Kidney tubule cell (primary cell): ENCODE data around the gene DPYSL3.
"Not testable (repeated sequence)": the region's sequence is repeated elsewhere in the genome, so short reads cannot be mapped to it uniquely, and the experiment has no call there.

Experiments
- DNase-seq: peaks from one replicate; pipeline ENCODE4 v3.0.0-alpha.2; 2018; ENCODE audit warnings: low spot score

Gene DPYSL3

DNA sequence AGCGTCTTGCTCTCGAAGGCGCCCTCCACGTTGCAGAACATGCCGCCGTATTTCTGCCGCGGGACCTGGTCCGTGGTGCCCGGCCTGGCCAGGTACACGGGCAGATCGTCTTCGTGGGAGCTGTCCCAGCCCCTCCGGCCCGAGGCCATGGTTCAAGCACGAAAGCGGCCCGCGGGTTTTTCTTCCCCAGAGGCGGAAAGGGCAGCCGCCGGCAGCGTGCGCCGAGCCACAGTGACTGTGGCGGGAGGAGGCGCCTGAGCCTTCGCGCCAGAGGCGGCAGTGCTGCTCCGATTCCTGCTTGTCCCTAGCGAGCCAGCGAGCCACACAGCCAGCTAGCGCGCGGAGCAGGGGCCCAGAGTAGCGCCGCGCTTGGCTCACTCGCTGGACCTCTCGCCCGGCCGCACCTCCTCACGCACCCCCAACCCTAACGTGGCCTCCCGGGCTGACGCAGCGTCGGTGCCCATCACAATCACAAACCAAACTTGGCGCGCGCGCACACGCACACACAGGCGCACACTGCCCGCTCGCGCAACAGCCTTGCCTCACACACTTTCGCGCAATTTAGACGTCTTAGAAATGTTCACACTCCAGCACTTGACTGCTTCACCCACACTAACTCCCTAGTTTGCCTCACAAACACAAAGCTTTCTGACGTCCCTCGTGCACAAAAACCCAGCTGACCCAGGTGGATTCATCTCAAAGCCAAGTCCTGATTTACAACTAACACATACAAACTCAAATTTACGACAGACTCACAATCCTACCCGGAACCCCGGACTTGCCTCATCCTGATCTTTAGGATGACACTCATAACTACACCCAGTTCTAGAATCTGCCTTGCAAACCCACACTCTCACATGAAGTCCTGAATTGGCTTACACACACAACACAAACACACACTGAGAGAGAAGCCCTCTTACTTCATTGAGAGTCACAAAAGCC lies at the start of gene DPYSL3:
DPYSL3 (minus strand) TSS at position 359 of the 942 bp plus-strand sequence; CDS start at position 149, 210 bp downstream.
- peak; percentile 74 for DNase-seq

DNA sequence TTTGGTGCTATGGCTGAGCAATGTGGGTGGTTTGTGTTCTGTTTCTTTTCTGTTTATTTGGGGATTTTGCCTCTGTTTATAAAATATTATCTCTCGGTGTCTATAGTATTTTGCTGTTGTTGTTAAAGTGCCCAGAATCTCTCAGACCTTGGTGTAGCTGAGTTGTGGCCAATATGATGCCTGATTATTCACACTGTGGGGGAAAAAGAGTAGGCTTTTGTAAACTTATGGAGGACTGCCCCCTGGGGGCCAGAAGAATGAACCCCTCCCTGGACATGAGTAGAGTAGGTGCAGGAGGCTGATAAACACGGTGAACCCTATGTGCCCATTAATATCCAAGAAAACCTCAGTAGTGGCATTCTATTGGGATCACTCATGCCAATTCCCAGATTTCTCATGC lies 49.0 kb upstream of the DPYSL3 start:
- DNase-seq, result peak; percentile 73

DNA sequence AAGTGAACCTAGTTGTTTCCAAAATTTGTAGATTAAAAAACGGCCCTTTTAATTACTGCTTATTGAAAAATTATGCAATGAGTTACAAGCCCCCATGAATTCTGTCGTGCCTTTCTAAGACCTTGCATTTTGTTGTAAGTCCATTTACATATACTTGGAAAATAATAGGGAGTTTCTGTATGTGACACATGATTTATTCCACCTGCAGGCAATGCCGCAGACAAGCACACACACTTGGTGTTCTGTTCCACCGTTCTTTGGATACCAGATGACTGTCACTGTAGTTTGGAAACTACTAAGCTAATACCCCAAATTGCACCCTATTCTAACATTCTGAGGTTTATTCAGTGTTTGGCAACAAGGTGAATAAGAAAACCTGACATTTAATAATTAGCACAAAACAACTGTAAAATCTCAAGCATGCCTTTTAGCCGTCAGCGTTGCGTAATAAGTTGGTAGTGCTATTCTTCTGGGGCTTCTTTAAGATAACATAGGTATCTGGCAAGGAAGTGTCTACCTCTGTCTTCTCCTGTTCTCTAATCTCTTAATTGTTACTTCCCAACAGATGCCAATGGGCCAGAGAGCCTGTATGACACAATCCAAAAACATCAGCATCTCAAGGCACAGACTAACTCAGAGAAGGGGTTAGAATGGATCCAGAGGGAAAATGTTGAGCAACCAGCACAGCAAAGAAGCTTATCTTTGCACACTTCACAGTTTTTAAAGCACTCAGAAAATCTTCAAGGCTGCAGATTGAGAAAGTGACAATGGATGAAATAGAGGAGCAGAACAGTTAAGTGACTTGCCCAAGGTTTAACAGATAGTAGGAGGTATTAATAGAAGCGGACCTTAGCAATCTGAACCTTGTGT lies 48.2 kb upstream of the DPYSL3 start:
- DNase-seq, result no peak

- no peak for DNase-seq
These were observed 45.3 kb upstream of the DPYSL3 start for GRCh38 chr5:147555176-147555575.

- peak; percentile 53 for DNase-seq
These were observed 44.5 kb upstream of the DPYSL3 start for GRCh38 chr5:147554261-147554817.

GRCh38 chr5:147553817-147554216 lies 43.9 kb upstream of the DPYSL3 start:
- DNase-seq, result not testable (repeated sequence)

GRCh38 chr5:147552897-147553296 lies 43.0 kb upstream of the DPYSL3 start:
- DNase-seq, result no peak

- no peak for DNase-seq
These were observed 41.8 kb upstream of the DPYSL3 start for GRCh38 chr5:147551677-147552076.

- DNase-seq, result no peak
These were observed 37.9 kb upstream of the DPYSL3 start for GRCh38 chr5:147547730-147548129.

DNA sequence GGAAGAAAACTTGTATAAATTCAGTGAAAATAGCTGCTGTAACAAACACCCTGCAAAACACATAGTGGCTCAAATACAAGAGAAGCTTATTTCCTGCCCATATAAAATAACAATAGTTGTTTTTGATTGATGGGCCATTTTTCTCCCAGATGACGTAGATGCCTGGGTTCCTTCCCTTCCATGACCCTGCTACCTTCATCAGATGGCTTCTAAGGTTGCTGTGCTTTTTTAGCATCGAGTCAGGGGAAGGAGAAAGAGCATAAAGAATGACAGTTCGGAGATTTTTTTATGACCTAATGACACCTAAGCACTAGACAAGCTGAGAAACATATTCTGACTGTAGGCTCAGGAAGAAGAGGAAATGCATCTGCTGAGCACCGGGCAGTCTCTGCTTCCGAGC lies 34.7 kb upstream of the DPYSL3 start:
- no peak for DNase-seq

- DNase-seq, result peak; percentile 56
These were observed 29.2 kb upstream of the DPYSL3 start for GRCh38 chr5:147539053-147539452.

DNA sequence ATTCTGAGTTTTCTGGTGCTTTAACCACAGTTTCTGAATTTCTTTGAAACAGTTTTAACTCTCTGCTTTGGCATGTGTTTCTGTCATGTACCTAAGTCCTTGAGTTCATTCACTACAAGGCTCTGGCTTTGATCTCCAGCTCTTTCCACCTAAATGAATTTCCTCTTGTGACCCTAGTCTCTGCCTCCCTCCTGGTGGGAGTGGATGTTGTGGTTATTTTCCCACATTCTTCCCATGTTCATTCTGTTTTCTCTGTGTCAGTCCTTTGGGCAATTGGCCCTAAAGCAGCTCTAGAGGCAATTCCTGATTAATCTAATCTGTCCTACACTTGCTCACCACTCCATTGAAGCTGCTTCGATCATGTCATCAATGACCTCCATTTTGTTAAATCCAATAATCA lies 28.4 kb upstream of the DPYSL3 start:
- peak; percentile 13 for DNase-seq

GRCh38 chr5:147534172-147534951 lies 24.5 kb upstream of the DPYSL3 start:
- no peak for DNase-seq

GRCh38 chr5:147532156-147532555 lies 22.3 kb upstream of the DPYSL3 start:
- DNase-seq, result no peak

- DNase-seq, result peak; percentile 75
These were observed 20.9 kb upstream of the DPYSL3 start for GRCh38 chr5:147530530-147531389.

DNA sequence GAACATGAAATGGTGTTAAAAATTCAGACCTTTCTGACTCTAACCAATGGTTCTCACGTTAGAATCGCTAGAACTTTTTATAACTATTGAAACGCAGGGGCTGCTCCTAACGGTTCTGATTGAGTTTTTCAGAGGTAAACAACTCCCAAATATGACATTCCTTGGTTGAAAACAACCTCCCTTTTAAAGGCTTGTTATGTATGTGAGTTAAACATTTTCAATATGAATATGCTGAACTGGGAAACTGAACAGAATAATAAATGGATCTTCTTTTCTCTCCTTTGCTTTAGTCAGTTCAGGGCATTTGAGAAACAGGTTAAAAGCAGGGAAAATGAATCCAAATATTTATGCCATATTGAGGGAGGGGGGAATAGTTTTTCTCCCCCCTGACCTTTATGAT lies 13.2 kb upstream of the DPYSL3 start:
- no peak for DNase-seq

GRCh38 chr5:147522435-147522834 lies 12.6 kb upstream of the DPYSL3 start:
- DNase-seq, result peak; percentile 84

GRCh38 chr5:147520450-147520849 lies 10.6 kb upstream of the DPYSL3 start:
- no peak for DNase-seq

DNA sequence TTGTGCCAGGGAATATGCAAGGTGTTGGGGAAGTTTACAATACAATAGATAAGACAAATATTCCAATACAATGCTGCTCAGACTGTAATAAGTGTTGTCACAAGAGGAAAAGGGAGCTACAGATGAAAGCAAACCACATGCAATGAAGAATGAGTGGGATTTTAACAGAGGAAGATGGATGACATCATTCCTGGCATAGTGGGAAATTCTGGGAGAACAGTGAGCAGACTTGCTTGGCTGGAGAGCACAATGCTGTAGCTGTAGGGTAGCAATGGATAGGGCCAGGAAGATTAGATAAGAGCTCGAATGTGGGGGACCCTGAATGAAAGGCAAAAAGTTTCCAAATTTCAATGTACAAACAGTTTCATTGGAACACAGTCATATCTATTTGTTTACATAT lies 9.5 kb upstream of the DPYSL3 start:
- no peak for DNase-seq

GRCh38 chr5:147517383-147517782 lies 7.5 kb upstream of the DPYSL3 start:
- DNase-seq, result no peak

DNA sequence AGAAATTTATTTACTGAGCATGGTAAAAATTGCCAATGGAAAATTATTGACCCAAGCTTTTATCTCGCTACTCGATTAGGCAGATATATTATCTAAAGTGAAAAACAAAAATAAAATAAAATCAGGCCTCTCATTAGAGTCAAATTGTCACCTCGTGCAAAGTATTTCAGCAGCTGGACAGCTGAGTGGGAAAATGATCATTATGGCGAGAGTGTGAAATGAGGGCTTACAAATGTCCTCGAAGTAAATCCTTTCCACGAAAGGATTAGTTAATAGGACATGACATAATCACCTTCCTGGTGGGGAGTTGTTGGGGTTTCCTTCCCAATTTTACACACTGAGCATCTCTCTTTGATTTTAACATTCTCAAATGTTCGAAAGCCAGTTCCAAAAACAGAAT lies 5.4 kb upstream of the DPYSL3 start:
- no peak for DNase-seq
